ENCODE data around the gene BARX2. TPM values are rescaled to one million over a fixed set of nuclear protein-coding genes. Genes with fewer than 3 reads are reported as not detected.

Gene BARX2
- total and polyA plus RNA-seq, 2 donors from 2014 or later, result 5.2 to 6.9 TPM

- FAIRE-seq (no peak), DNase-seq (no peak)
- H3K9ac ChIP-seq (ENCODE audit: low read length in 3 of 3), result no peak overlapping the region
- H3K27ac ChIP-seq (ENCODE audit: low read depth in 2 of 2, low read length in 2 of 2), result no peak overlapping the region
- no peak for TF ChIP-seq CTCF (IDR thresholded peaks at IDR 0.05; ENCODE audit: borderline replicate concordance, extremely low read depth, insufficient read depth)
- no peak overlapping the region for H3K4me3 ChIP-seq (ENCODE audit: low read length in 3 of 3)
- H3K36me3 ChIP-seq (ENCODE audit: control insufficient read depth in 2 of 3, insufficient read depth in 3 of 3, low read length in 3 of 3), result no peaks in the 10 kb centered on the region
- no peaks in the 10 kb centered on the region for H3K27me3 ChIP-seq (ENCODE audit: control insufficient read depth, insufficient read depth, low read length)
- no peaks in the 10 kb centered on the region for H3K9me3 ChIP-seq (ENCODE audit: control insufficient read depth in 2 of 3, insufficient read depth in 1 of 3, low read length in 3 of 3)
- intact Hi-C loops (cut with DNase I), result no loop called here
- peaks cover 0 to 5% (median 4%) of the 10 kb centered on the region in 3 donors for H3K4me1 ChIP-seq (ENCODE audit: control insufficient read depth in 2 of 3, insufficient read depth in 2 of 3, low read depth in 1 of 3, low read length in 3 of 3)
These were observed 82.6 kb downstream of the BARX2 start for GRCh38 chr11:129458278-129458677.

GRCh38 chr11:129458756-129459535 is 83.3 kb downstream of the BARX2 start:
- Histone ChIP-seq H3K27me3 (ENCODE audit: control insufficient read depth, insufficient read depth, low read length) (no peaks in the 10 kb centered on the region), H3K4me1 (ENCODE audit: control insufficient read depth in 2 of 3, insufficient read depth in 2 of 3, low read depth in 1 of 3, low read length in 3 of 3) (peaks cover 0 to 5% (median 0%) of the 10 kb centered on the region in 3 donors), H3K36me3 (ENCODE audit: control insufficient read depth in 2 of 3, insufficient read depth in 3 of 3, low read length in 3 of 3) (no peaks in the 10 kb centered on the region), H3K9ac (ENCODE audit: low read length in 3 of 3) (no peak overlapping the region), H3K4me3 (ENCODE audit: low read length in 3 of 3) (no peak overlapping the region), H3K27ac (ENCODE audit: low read depth in 2 of 2, low read length in 2 of 2) (no peak overlapping the region), H3K9me3 (ENCODE audit: control insufficient read depth in 2 of 3, insufficient read depth in 1 of 3, low read length in 3 of 3) (no peaks in the 10 kb centered on the region)
- no peak for FAIRE-seq
- peak in 4 of 5 donors; percentile 77 to 88 (median 82) for DNase-seq
- TF ChIP-seq CTCF (IDR thresholded peaks at IDR 0.05; ENCODE audit: borderline replicate concordance, extremely low read depth, insufficient read depth), result no peak
- intact Hi-C loops (cut with DNase I), result no loop called here

- Histone ChIP-seq H3K27ac (ENCODE audit: low read depth in 2 of 2, low read length in 2 of 2) (no peak overlapping the region), H3K36me3 (ENCODE audit: control insufficient read depth in 2 of 3, insufficient read depth in 3 of 3, low read length in 3 of 3) (no peaks in the 10 kb centered on the region), H3K4me3 (ENCODE audit: low read length in 3 of 3) (no peak overlapping the region), H3K9me3 (ENCODE audit: control insufficient read depth in 2 of 3, insufficient read depth in 1 of 3, low read length in 3 of 3) (no peaks in the 10 kb centered on the region), H3K9ac (ENCODE audit: low read length in 3 of 3) (no peak overlapping the region), H3K27me3 (ENCODE audit: control insufficient read depth, insufficient read depth, low read length) (no peaks in the 10 kb centered on the region), H3K4me1 (ENCODE audit: control insufficient read depth in 2 of 3, insufficient read depth in 2 of 3, low read depth in 1 of 3, low read length in 3 of 3) (peaks cover 0 to 5% (median 0%) of the 10 kb centered on the region in 3 donors)
- no peak for FAIRE-seq
- intact Hi-C loops (cut with DNase I), result no loop called here
- no peak for DNase-seq
- no peak for TF ChIP-seq CTCF (IDR thresholded peaks at IDR 0.05; ENCODE audit: borderline replicate concordance, extremely low read depth, insufficient read depth)
These were observed 85.1 kb downstream of the BARX2 start for GRCh38 chr11:129460714-129461113.
